ENCODE data around the gene FTO. TPM values are rescaled to one million over a fixed set of nuclear protein-coding genes. Genes with fewer than 3 reads are reported as not detected.

Gene FTO
- total and polyA plus RNA-seq, 2 of the 13 experiments (the other 11 are each of a cell fraction or from before 2014, with no cell fraction given): 41.6 to 55.8 TPM

DNA sequence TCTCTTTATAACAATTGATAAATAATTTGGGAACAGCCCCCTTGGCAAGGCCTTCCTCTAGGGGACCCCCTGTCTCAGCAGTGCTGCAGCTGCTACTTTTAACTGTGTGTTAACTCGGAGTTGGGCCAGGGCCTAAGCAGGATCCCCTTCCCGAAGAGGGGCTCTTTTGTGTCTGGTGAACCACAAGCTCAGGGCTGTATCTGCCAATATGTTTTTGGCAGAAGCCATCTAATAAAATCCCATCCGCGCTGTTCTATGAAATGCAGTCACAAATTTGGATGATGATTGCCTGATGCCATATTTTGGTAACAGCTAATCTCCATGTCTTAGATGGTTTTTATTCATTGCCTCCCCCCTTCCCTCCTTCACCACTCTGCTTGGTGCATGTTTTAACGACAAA, 267.7 kb downstream of the FTO start:
- no peak overlapping the region for H3K4me3 ChIP-seq (replicated peaks in 1 of 3; ENCODE audit: insufficient read depth in 1 of 3, low read depth in 2 of 3, low read length in 3 of 3)
- POLR2A ChIA-PET: no interaction called here
- ATAC-seq (no peak), FAIRE-seq (no peak), DNase-seq (ENCODE audit: low spot score) (no peak)
- no peaks in the 10 kb centered on the region for H3K4me1 ChIP-seq (ENCODE audit: insufficient read depth, low read length)
- no peaks in the 10 kb centered on the region for H3K36me3 ChIP-seq (replicated peaks in 1 of 2; ENCODE audit: control insufficient read depth in 1 of 2, insufficient read depth in 2 of 2, low read length in 2 of 2)
- no peak overlapping the region for H2AFZ ChIP-seq (ENCODE audit: low read length)
- BruUV-seq (replicated peaks): no TSS peak
- no peaks in the 10 kb centered on the region for H4K20me1 ChIP-seq (ENCODE audit: insufficient read depth, low read length)
- no peak overlapping the region for H3K4me2 ChIP-seq (ENCODE audit: low read depth, low read length)
- no peaks in the 10 kb centered on the region for H3K9me3 ChIP-seq (ENCODE audit: low read length)
- H3K27me3 ChIP-seq (ENCODE audit: control insufficient read depth in 1 of 2, insufficient read depth in 2 of 2, low read length in 2 of 2): no peaks in the 10 kb centered on the region
- CTCF ChIA-PET (ENCODE audit: low intra/inter-chr PET ratio, low total read pairs): no interaction called here
- intact Hi-C loops (cut with micrococcal nuclease; ENCODE audit: unreplicated experiment): no loop called here
- WGBS (ENCODE audit: low lambda C conversion rate): 97% methylated on average over 5 of the region's 5 CpGs
- no peak for TF ChIP-seq MLLT10 (CRISPR knock-in tag; IDR thresholded peaks at IDR 0.05)
- H3K27ac ChIP-seq (ENCODE audit: extremely low read length, insufficient read depth, low read length): no peak overlapping the region
- no peaks in the 10 kb centered on the region for H3K79me2 ChIP-seq (ENCODE audit: insufficient read depth, low read length)
- no peak overlapping the region for H3K9ac ChIP-seq (ENCODE audit: insufficient read depth, low read depth, low read length)
- in situ Hi-C loops (cut with HindIII; ENCODE audit: extremely low pct_ligation_motif_present, low pct_unique_long_range_greater_than_20kb): no loop called here

DNA sequence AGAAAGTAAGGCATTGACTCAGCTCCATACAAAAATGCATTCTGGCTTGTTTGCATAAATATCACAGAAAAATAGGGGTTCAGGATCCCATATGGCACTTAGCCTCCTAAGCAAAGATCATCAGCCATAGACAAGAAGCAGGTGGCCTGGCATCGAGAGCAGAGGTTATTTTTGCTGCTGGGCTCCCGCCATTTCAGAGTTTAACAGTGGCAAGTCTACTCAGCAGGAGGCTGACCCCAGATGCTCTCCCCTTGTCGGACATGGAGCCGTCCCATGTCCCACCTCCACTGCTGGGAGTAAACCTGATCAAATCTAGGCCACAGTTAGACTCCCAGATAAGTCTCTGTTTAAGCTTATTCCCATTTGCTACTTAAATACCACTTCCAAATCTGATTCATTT, 269.1 kb downstream of the FTO start:
- Histone ChIP-seq H3K27ac (ENCODE audit: extremely low read length, insufficient read depth, low read length) (no peak overlapping the region), H3K9ac (ENCODE audit: insufficient read depth, low read depth, low read length) (no peak overlapping the region), H3K27me3 (ENCODE audit: control insufficient read depth in 1 of 2, insufficient read depth in 2 of 2, low read length in 2 of 2) (no peaks in the 10 kb centered on the region), H2AFZ (ENCODE audit: low read length) (no peak overlapping the region), H3K79me2 (ENCODE audit: insufficient read depth, low read length) (no peaks in the 10 kb centered on the region), H3K9me3 (ENCODE audit: low read length) (no peaks in the 10 kb centered on the region), H3K36me3 (replicated peaks in 1 of 2; ENCODE audit: control insufficient read depth in 1 of 2, insufficient read depth in 2 of 2, low read length in 2 of 2) (no peaks in the 10 kb centered on the region), H4K20me1 (ENCODE audit: insufficient read depth, low read length) (no peaks in the 10 kb centered on the region), H3K4me2 (ENCODE audit: low read depth, low read length) (no peak overlapping the region), H3K4me3 (replicated peaks in 1 of 3; ENCODE audit: insufficient read depth in 1 of 3, low read depth in 2 of 3, low read length in 3 of 3) (no peak overlapping the region), H3K4me1 (ENCODE audit: insufficient read depth, low read length) (no peaks in the 10 kb centered on the region)
- WGBS (ENCODE audit: low lambda C conversion rate): 94% methylated on average over 4 of the region's 4 CpGs
- FAIRE-seq: no peak
- CTCF ChIA-PET (ENCODE audit: low intra/inter-chr PET ratio, low total read pairs): no interaction called here
- ATAC-seq: no peak
- POLR2A ChIA-PET: no interaction called here
- intact Hi-C loops (cut with micrococcal nuclease; ENCODE audit: unreplicated experiment): no loop called here
- TF ChIP-seq SP5 (CRISPR knock-in tag; IDR thresholded peaks at IDR 0.05; ENCODE audit: borderline replicate concordance, low read depth): no peak
- TF ChIP-seq SMC3 (IDR thresholded peaks at IDR 0.05; ENCODE audit: low read length): no peak
- TF ChIP-seq, protein P1, sequence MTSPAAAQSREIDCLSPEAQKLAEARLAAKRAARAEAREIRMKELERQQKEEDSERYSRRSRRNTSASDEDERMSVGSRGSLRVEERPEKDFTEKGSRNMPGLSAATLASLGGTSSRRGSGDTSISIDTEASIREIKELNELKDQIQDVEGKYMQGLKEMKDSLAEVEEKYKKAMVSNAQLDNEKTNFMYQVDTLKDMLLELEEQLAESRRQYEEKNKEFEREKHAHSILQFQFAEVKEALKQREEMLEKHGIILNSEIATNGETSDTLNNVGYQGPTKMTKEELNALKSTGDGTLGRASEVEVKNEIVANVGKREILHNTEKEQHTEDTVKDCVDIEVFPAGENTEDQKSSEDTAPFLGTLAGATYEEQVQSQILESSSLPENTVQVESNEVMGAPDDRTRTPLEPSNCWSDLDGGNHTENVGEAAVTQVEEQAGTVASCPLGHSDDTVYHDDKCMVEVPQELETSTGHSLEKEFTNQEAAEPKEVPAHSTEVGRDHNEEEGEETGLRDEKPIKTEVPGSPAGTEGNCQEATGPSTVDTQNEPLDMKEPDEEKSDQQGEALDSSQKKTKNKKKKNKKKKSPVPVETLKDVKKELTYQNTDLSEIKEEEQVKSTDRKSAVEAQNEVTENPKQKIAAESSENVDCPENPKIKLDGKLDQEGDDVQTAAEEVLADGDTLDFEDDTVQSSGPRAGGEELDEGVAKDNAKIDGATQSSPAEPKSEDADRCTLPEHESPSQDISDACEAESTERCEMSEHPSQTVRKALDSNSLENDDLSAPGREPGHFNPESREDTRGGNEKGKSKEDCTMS (CRISPR knock-in tag; conservative IDR thresholded peaks at IDR 0.05): no peak
- no peak for TF ChIP-seq ZNF891 (CRISPR knock-in tag; IDR thresholded peaks at IDR 0.05)
- TF ChIP-seq CHCHD3 (CRISPR knock-in tag; IDR thresholded peaks at IDR 0.05): no peak
- TF ChIP-seq GZF1 (CRISPR knock-in tag; IDR thresholded peaks at IDR 0.05): no peak
- no peak for TF ChIP-seq NKX3-1 (CRISPR knock-in tag; IDR thresholded peaks at IDR 0.05)
- no peak for TF ChIP-seq ZNF230 (CRISPR knock-in tag; IDR thresholded peaks at IDR 0.05)
- TF ChIP-seq KLF11 (CRISPR knock-in tag; IDR thresholded peaks at IDR 0.05): no peak
- no TSS peak for BruUV-seq (replicated peaks)
- in situ Hi-C loops (cut with HindIII; ENCODE audit: extremely low pct_ligation_motif_present, low pct_unique_long_range_greater_than_20kb): no loop called here
- DNase-seq (ENCODE audit: low spot score): no peak
